Muscle of arm (tissue), 12 donors: ENCODE data around the gene PDE3A. TPM values are rescaled to one million over a fixed set of nuclear protein-coding genes. Genes with fewer than 3 reads are reported as not detected.
"Not testable (repeated sequence)": the region's sequence is repeated elsewhere in the genome, so short reads cannot be mapped to it uniquely, and the experiment has no call there.

Experiments used
- DNase-seq: peaks from one replicate; pipeline ENCODE4 v3.0.0-alpha.2; 2013
- polyA plus RNA-seq, 12 donors: library from polyadenylated mRNA; unstranded; fragments of 120-200 nt; gene quantifications; one replicate each; pipeline ENCODE4 v1.2.1, GENCODE V29; 2013; ENCODE audit not compliant: insufficient read length in 12 of 12

Gene PDE3A
- polyA plus RNA-seq, 12 donors: 8.6 to 13.2 (median 11.0) TPM; not detected in 1

DNA sequence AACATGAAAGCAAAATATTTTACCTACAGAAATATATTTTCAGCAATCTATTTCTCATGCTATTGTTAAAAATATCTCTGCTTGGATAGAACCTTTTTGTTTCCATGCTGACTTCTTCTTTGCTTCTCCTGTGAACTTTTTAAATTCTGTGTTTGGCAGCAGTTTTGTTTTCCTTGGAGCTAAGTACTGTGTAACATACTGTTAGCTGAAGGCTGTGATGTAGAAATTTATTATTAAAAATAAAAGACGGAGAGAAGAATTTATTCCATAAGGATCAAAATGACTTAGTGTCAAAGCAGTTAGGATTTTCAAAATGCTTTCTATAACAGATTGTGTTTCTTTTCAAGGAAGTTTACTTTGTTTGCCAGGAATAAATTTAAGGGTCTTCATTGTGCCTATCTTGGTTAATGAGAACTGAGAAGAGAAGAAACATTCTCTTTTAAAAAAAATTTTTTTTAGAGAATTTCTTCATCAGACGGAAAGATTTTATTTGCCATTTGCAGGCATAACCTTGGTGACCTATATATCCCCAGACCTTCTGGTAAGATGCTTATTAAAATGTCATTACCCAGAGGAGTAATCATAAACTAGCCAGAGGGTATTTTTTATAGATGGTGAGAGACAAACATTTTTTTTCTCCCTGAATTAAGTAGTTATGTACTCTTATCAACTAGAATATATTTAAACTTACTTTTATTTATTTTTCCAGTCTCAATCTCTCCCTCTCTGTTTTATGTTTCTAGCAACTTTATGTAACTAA lies 179.7 kb downstream of the PDE3A start:
- DNase-seq: peak; percentile 86

DNA sequence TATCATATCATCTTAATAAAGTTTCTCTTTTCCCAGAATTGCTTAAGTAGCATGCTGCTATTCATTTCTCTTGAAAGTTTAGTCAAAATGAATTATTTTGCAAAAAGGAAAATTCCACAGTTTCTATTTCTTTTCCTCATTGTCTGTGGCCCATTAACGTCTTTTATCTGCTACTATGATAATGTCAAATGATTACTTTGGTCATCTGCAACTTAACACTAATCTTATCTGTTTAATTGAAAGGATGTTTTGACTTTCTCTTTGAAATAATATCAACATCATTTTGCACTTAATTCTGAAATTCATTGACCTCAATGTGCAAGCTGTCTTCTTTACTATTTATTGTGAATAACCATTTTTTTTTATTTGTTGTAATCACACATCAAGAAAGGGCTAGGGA lies 180.3 kb downstream of the PDE3A start:
- no peak for DNase-seq

DNA sequence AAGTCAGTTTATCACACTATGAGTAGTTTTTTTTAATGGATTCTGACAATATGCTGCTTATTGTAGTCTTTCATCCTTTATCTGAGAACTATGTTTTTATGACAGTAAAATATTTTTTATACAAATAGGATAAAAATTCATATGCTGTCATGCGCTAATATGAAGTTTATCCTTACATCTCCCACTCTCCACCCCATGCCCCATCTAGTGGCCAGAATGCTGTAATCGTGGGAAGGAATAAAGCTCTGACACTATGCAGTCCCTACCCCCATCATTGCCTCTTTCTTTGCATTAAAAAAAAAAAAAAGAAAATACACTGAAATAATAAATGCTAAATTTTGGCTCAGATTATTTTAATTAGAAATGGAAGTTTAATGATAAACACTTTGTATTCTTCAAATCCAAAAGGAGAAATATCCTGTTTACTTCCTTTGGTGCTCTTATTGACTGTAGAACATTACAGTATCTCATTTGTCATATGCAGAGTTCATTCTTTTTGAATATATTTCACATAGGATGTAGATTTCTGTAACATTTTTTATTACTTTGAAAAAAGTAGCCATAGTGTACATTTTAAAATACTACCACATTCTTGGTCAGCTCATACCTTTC lies 180.9 kb downstream of the PDE3A start:
- DNase-seq: peak; percentile 48

DNA sequence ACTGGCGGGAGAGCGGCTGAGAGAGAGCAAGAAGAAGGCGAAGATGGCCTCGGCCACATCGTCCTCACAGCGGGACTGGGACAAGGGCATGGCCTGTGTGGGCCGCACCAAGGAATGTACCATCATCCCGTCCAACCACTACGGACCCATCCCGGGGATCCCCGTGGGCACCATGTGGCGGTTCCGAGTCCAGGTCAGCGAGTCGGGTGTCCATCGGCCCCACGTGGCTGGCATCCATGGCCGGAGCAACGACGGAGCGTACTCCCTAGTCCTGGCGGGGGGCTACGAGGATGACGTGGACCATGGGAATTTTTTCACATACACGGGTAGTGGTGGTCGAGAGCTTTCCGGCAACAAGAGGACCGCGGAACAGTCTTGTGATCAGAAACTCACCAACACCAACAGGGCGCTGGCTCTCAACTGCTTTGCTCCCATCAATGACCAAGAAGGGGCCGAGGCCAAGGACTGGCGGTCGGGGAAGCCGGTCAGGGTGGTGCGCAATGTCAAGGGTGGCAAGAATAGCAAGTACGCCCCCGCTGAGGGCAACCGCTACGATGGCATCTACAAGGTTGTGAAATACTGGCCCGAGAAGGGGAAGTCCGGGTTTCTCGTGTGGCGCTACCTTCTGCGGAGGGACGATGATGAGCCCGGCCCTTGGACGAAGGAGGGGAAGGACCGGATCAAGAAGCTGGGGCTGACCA lies 183.6 kb downstream of the PDE3A start:
- not testable (repeated sequence) for DNase-seq

DNA sequence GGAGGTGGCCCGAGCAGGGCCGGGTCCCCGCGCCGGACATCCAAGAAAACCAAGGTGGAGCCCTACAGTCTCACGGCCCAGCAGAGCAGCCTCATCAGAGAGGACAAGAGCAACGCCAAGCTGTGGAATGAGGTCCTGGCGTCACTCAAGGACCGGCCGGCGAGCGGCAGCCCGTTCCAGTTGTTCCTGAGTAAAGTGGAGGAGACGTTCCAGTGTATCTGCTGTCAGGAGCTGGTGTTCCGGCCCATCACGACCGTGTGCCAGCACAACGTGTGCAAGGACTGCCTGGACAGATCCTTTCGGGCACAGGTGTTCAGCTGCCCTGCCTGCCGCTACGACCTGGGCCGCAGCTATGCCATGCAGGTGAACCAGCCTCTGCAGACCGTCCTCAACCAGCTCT lies 184.2 kb downstream of the PDE3A start:
- not testable (repeated sequence) for DNase-seq

DNA sequence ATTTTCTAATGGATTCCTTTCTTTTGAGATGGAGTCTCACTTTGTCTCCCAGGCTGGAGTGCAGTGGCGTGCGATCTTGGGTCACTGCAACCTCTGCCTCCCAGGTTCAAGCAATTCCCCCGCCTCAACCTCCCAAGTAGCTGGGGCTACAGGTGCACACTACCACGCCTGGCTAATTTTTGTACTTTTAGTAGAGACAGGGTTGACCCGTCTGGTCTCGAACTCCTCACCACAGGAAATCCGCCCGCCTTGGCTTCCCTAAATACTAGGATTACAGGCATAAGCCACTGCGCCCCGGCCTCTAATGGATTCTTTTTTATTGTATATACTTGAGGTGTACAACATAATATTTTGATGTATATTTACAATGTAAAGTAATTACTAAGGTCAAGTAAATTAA lies 186.7 kb downstream of the PDE3A start:
- no peak for DNase-seq

DNA sequence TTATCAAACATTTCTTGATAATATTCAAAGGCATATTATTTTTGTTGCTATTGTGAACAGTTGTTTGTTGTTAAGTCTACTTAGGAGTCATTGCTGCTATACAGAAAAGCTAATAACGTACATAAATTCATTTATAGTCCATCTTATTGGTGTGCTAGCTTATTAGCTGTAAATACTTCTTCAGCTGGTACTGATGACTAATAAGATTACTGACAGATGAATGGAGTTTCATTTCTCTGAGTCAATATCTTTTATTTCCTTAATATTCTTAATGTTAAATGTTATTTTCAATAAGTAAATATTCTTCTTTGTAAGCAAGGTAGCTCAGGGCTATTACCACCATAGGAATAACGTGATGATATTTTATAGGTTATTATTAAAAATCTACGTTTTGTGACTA lies 187.4 kb downstream of the PDE3A start:
- no peak for DNase-seq

DNA sequence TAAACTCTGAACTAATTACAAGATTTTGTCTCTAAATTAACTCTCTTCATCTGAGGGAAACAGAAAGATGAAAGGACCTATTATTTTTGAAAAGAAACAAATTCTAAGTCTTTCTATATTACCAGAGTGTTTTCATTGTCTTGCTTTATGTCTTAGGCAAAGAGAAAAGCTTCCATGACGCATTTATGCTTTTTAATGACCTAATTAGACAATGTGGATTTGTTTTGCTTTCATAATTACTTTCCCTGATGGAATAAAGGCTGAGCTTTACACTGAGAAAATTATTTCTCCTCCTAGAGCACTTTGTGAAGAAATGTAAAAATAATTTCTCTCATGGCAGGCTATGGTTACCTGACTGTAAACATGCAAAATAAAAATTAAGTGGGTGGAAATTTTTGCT lies 188.8 kb downstream of the PDE3A start:
- no peak for DNase-seq

DNA sequence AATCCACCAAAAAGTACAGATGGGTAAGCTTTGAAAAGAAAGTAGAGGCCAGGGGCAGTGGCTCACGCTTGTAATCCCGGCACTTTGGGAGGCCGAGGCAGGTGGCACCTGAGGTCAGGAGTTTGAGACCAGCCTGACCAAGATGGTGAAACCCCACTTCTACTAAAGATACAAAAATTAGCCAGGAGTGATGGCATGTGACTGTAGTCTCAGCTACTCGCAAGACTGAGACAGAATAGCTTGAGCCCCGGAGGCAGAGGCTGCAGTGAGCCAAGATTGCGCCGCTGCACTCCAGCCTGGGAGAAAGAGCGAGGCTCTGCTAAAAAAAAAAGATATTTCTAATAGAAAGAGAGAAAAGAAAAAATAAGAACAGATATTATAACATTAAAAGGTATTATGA lies 192.6 kb downstream of the PDE3A start:
- DNase-seq: no peak

DNA sequence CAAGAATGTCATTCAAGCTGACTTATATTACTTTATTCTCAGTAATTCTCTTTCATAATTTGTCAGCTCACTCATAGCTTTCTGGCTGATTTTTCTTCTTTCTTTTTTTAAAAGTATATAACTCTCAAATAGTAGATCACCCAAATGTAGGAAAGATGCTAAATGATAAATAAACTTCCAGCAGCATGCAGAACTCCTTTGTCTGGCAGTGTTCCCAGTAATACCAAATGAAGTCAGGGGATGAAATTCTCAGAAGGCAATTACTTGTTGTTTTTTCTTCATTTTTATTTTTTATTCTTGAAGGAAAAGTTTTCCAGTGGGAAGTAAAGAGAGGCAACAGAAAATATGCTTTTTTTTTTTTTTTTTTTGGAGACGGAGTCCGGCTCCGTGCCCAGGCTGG lies 193.5 kb downstream of the PDE3A start:
- peak; percentile 33 for DNase-seq

DNA sequence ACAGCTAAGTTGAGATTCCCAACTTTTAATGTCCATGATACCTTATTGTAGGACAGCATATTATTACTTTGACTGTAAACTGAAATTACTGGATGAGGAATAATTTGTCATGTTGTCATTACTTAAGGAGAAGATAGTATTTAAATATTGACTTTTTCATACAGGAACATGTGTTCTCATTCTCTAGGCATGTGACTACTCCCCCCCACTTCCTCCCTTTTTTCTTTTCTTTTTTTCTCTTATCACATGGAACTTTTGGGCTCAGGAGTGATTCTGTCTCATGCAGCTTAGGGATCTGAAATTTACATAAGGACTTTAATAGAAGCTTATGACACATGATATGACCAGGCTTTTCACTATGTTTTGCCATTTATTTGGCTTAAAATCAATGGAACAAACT lies 199.1 kb downstream of the PDE3A start:
- DNase-seq: no peak

DNA sequence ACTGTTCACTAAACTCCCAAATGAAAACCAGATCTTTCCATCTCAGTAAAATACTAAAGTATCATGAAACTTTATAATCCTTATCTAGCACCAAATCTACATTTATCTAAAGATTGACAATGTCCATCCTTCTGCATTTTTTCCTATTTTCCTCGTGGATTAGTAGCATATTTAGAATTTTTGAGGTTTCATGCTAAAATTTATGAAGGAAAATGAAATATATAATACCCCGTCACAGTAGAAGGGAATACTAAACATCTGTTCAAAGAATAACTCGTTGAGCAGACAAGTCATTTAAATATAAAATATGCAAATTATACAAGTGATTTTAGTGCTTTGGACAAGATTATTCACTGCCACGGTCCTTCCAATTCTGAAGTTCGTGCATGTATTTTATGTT lies 204.1 kb downstream of the PDE3A start:
- no peak for DNase-seq

DNA sequence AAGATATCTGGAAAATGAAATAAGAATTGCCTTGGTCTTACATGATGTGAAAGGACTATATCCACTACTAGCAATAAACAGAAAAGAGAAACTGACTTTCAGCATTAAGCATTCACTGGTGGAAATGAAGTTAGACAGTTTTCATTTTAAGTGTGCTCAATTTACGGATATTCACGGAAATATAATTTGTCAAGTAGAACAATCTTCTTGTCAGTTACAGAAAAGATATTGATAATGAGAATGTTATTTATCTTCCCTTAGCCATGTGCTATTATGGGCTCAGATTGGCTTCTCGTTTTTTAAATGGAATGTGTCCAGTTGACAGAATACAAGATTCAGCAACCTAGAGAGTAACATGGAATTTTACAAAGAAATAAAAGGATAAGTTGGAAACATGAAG lies 208.2 kb downstream of the PDE3A start:
- DNase-seq: no peak

DNA sequence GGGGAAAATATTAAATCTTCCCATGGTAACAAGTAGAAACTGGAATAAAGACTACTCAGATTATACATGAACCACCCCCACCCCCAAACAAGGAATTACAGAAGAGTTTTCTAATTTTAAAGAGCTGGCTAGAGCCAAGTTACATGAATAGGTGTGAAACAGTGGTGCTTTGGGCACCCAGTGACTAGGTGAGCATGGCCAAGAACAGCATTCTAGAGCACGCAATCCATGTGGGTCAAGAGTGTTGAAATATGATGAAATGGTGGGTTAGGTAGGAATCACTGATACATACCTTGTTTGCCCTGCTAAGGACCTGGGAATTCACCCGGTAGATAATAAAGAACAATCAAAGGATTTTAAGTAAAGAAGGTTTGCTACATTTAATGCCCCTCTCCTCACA lies 208.7 kb downstream of the PDE3A start:
- no peak for DNase-seq

DNA sequence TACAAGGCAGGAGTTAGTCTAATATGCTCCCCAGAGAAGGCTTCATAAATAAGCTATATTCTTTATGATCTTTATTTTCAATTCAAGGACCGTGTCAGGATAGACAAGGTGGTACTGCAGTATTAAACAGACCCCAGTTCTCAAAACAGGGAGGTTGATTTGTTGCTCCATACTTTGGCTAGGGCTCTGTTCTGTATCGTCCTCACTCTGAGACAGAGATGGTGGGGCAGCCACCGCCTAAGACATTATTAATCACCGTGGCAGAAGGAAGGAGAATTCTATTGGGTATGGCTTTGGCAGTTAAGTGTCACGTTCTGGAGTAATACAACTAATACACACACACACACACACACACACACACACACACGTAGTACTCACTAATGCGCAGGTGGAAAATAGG lies 209.8 kb downstream of the PDE3A start:
- no peak for DNase-seq

DNA sequence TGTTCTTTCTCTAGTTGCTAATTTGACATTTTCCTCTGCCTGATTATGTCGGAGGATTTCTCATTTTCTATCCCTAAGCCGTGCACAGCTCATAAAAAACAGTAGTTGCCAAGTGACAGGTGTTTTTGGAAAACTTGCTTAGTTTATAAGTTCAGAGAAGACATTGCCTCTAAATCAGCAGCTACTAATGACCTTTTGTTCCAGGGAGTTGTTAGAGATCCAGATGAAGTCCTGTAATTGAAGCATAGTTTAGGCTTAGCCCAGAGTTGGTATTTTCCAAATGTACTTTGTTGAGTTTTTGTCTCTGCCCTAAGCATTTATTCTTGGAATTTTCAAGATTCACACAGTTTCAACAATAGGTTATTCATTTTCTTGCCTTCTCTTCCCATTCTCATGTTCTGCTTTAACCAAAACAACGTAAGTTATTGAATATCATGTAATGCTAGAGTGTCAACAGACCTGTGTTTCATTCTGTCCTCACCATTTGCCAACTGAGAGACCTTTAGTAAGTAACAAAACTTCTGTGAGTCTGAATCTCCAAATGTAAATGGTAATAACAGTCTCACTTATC lies 216.8 kb downstream of the PDE3A start:
- DNase-seq: no peak

DNA sequence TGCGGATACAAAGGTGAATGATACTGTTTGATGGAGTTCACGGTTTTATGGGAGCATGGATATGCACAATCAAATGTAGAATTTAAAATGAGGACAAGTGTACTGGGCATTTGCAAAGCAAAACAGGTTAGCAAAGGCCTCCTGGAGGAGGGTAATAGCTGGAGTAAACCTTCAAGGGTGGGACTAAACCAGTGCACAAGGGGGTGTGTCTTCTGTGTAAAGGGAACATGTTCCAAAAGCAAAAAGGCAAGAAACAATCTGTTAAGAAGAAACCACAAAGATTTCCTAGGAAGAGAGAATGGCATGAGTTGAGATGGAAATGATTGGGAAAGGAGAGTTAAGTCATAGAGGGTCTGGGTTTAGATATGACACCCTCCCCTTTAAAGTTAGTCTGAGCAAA lies 217.6 kb downstream of the PDE3A start:
- no peak for DNase-seq

DNA sequence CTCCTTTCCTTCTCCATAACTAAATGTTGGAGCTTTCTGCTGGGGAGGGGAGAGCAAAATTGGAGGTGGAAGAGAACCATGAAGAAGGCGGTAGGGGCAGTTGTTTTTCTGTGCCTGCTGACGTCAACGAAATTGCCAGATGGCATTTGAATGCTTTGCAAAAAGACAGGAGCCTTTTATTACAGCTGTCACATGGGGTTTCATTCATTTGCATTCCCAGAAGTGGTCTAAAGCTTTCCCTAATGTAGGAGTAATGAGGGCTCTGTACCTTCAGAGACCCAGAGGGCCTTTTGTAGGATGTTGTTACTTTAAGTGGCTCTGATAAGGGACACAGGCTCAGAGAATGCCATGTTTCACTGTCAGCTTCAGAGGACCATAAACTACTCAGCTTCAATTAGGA lies 219.7 kb downstream of the PDE3A start:
- DNase-seq: no peak

DNA sequence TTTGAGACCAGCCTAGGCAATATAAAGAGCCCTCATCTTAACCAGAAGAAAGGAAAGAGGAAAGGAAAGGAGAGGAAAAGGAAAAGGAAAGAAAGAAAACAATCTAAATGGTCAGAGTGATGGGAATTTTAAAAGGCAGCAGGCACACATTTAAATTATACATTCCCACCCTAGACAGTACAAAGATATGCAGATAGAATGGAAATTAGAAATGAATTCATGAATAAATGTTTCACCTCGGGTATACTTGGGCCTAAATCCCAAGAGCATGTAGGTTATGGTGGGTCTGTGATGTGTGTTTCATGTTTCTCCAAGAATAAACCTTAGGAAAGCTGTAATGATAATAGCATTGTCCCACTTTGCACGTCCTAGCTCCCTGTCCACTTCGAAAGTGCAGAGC lies 222.2 kb downstream of the PDE3A start:
- no peak for DNase-seq

DNA sequence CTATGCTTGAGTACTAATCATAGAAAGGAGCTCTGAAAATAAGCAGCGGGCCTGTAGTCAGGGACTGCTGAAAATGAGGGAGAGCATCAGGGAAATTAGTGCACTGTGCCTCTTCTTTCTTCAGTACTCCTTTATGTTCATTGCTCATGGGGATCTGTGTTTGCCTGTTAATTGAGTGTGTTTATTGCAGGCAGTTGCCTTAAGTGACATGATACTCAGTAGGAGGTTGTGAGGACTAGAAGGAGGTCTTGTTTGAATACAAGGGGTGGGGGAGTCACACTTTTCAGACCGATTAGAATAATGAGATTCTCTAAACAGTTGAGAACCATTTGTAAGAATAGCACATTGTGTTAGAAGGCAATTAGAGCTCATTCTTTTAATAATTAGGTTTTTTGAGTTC lies 224.2 kb downstream of the PDE3A start:
- no peak for DNase-seq

DNA sequence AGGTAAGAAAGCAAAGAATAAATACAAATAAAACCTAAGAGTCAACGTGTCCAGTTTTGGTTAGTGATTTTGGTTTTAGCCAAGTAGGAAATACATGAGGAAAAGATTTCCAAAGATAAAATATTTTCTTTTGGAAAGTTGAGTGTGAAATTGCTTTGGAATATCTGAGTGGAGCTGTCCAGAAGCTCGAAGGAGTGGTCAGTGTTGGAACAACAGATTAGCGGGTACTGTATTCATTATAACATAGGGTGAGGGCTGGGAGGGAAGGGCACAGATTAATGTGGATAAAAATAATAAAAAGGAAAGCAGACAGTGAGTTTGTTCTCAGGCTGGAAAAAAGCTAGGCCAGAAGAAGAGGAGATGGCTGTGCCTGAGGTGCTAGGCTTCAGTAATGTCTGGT lies 225.3 kb downstream of the PDE3A start:
- DNase-seq: no peak

DNA sequence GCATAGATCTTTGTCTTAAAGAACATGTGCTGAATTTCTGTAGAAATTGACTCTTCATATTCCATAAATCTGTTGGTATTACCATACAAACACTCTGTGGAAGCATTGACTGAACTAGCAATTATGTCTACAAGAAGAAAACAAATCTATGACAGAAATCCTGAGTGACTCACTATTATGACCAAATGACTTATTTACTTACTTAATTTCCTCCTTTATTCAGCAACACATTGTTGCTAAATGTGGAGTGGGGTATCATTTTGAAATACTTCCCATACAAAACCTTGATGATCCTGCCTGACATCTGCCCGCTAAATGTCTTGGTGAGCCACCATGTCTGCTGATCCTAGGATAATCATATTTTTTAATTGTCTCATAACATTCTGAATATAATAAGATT lies 227.7 kb downstream of the PDE3A start:
- DNase-seq: no peak

DNA sequence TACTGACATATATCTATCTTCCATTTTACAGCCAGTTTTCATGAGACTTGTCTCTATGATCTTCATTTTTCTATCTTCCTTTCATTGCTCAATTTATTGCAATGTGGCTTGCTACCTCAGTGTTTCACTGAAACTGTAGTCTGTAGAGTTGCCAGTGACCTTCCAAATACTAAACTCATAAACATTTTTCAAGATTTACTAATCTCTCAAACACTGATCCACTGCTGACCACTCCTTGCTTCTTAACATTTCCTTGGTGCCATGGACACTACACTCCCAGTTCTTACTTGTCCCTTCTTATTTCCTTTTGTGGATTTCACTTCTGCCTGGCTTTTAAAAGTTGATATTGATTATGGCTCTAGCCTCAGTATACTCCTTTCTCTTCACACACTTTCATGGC lies 231.4 kb downstream of the PDE3A start:
- no peak for DNase-seq
